Measurements from ENCODE around the gene ACVR1B. TPM values are rescaled to one million over a fixed set of nuclear protein-coding genes. Genes with fewer than 3 reads are reported as not detected.
A peak's percentile ranks its signal among the peaks of the same experiment; 100 is the strongest.

The ACVR1B gene
- total and polyA plus RNA-seq, 2 experiments from 2014 or later, result 2.4 to 7.5 TPM

- no peak overlapping the region for H2AFZ ChIP-seq
- Mint-ChIP-seq H3K4me1 (peaks cover 43% of the 10 kb centered on the region), H3K27me3 (ENCODE audit: insufficient read depth, low read depth, poor library complexity) (peaks cover 71% of the 10 kb centered on the region), H3K27ac (no peak overlapping the region), H3K4me3 (peak overlapping the region; percentile 39; the same call in 2 of the 3 replicates), H3K9me3 (no peaks in the 10 kb centered on the region; the same call in 2 of the 3 replicates), H3K36me3 (ENCODE audit: low read depth) (peaks cover 3% of the 10 kb centered on the region; the same call in 2 of the 3 replicates)
- ATAC-seq (no peak), DNase-seq (ENCODE audit: low spot score) (no peak)
- H3K9me2 ChIP-seq (ENCODE audit: insufficient read depth), result no peaks in the 10 kb centered on the region
- H3K36me3 ChIP-seq (ENCODE audit: insufficient read depth), result no peaks in the 10 kb centered on the region
- TF ChIP-seq REST (IDR thresholded peaks at IDR 0.05; ENCODE audit: unreplicated experiment) (no peak), NANOG (IDR thresholded peaks at IDR 0.05; ENCODE audit: borderline replicate concordance) (no peak), EZH2 (IDR thresholded peaks at IDR 0.05; ENCODE audit: low read depth, unreplicated experiment) (no peak), CREB1 (CRISPR knock-in tag; IDR thresholded peaks at IDR 0.05; ENCODE audit: low read depth) (no peak), EZH2phosphoT487 (IDR thresholded peaks at IDR 0.05; ENCODE audit: unreplicated experiment) (no peak), JUNB (IDR thresholded peaks at IDR 0.05; ENCODE audit: unreplicated experiment) (no peak), ETS1 (IDR thresholded peaks at IDR 0.05) (no peak), ZNF462 (CRISPR knock-in tag; IDR thresholded peaks at IDR 0.05) (no peak), ZNF114 (CRISPR knock-in tag; IDR thresholded peaks at IDR 0.05) (no peak), CTCF (conservative IDR thresholded peaks at IDR 0.05; ENCODE audit: low read depth in 2 of 2) (no peak), ZNF331 (CRISPR knock-in tag; IDR thresholded peaks at IDR 0.05; ENCODE audit: low read depth) (no peak), POLR2AphosphoS5 (IDR thresholded peaks at IDR 0.05; ENCODE audit: low read depth) (no peak), STAT1 (IDR thresholded peaks at IDR 0.05; ENCODE audit: unreplicated experiment) (no peak)
- no peaks in the 10 kb centered on the region for H3K79me2 ChIP-seq (replicated peaks; ENCODE audit: insufficient read depth)
- H3K4me2 ChIP-seq, result peak overlapping the region; percentile 49
- peaks cover 64% of the 10 kb centered on the region for H3K27me3 ChIP-seq (ENCODE audit: insufficient read depth)
- H3K4me3 ChIP-seq, result peak overlapping the region; percentile 22; the same call in 1 of the 2 replicates
- no peaks in the 10 kb centered on the region; the same call in 1 of the 2 replicates for H4K20me1 ChIP-seq (replicated peaks; ENCODE audit: insufficient read depth)
- H3F3A ChIP-seq (replicated peaks; ENCODE audit: low read depth), result 0 out of 2 replicates have a peak, but pooled peaks cover 18% of the 10 kb centered on the region
- H3K27ac ChIP-seq (ENCODE audit: low read depth), result no peak overlapping the region
- H3K4me1 ChIP-seq (ENCODE audit: insufficient read depth), result peaks cover 38% of the 10 kb centered on the region
Measured at GRCh38 chr12:52010692-52011601, 59.4 kb downstream of the ACVR1B start.

Data from GM23338 (cell line).